KMS-11 (cell line): ENCODE data around the gene KRT35.

Experiments
- H2AFZ ChIP-seq: fragments of 200-600 bp; sonication (generic); 2 replicates; pipeline ENCODE4 v1.6.1; 2016; ENCODE audit warnings: antibody characterized with exemption, mixed run types, low read depth
- H3K27ac ChIP-seq: fragments of 200-600 bp; sonication (generic); 2 replicates; pipeline ENCODE4 v1.6.1; 2016; ENCODE audit warnings: mild to moderate bottlenecking, mixed run types
- H3K27me3 ChIP-seq: fragments of 200-600 bp; sonication (generic); 2 replicates; pipeline ENCODE4 v1.6.1; 2017; ENCODE audit warnings: mild to moderate bottlenecking, low read depth, mixed run types, moderate library complexity; ENCODE audit not compliant: insufficient read depth
- H3K36me3 ChIP-seq: fragments of 200-600 bp; sonication (generic); 2 replicates; pipeline ENCODE4 v1.6.1; 2017; ENCODE audit warnings: mild to moderate bottlenecking, mixed run types; ENCODE audit not compliant: insufficient read depth
- H3K4me1 ChIP-seq: fragments of 200-600 bp; sonication (generic); 2 replicates; pipeline ENCODE4 v1.6.1; 2016; ENCODE audit warnings: mild to moderate bottlenecking, low read depth, mixed run types; ENCODE audit not compliant: poor library complexity, severe bottlenecking
- H3K4me2 ChIP-seq: fragments of 200-600 bp; sonication (generic); 2 replicates; pipeline ENCODE4 v1.7.0; 2016; ENCODE audit warnings: mild to moderate bottlenecking, mixed run types
- H3K4me3 ChIP-seq: fragments of 200-600 bp; sonication (generic); IDR thresholded peaks from 2 replicates; pipeline ENCODE4 v1.6.1; 2017; ENCODE audit warnings: low read depth, low read length, mixed read lengths; ENCODE audit not compliant: insufficient read depth
- H3K79me2 ChIP-seq: fragments of 200-600 bp; sonication (generic); 2 replicates; pipeline ENCODE4 v1.6.1; 2016; ENCODE audit warnings: low read depth, mixed run types; ENCODE audit not compliant: insufficient read depth
- H3K9ac ChIP-seq: fragments of 200-600 bp; sonication (generic); 2 replicates; pipeline ENCODE4 v1.6.1; 2016; ENCODE audit warnings: mild to moderate bottlenecking, mixed run types
- H4K20me1 ChIP-seq: fragments of 200-600 bp; sonication (generic); 2 replicates; pipeline ENCODE4 v1.6.1; 2016; ENCODE audit warnings: mild to moderate bottlenecking, mixed run types; ENCODE audit not compliant: insufficient read depth
- CTCF ChIP-seq: fragments of 200-600 bp; sonication (generic); conservative IDR thresholded peaks from 2 replicates; pipeline ENCODE4 v1.6.1; 2017; ENCODE audit warnings: low read depth, mild to moderate bottlenecking, antibody characterized with exemption, low read length, moderate library complexity, mixed read lengths

The KRT35 gene

GRCh38 chr17:41463746-41464145 is 17.2 kb downstream of the KRT35 start:
- no peaks in the 10 kb centered on the region for H3K4me1 ChIP-seq
- no peak overlapping the region for H3K4me3 ChIP-seq
- no peaks in the 10 kb centered on the region for H3K36me3 ChIP-seq
- no peak overlapping the region for H3K27ac ChIP-seq
- no peak overlapping the region for H3K9ac ChIP-seq
- no peaks in the 10 kb centered on the region for H3K27me3 ChIP-seq
- H3K4me2 ChIP-seq = no peak overlapping the region
- no peaks in the 10 kb centered on the region for H3K79me2 ChIP-seq
- no peak overlapping the region for H2AFZ ChIP-seq
- H4K20me1 ChIP-seq = no peaks in the 10 kb centered on the region
- no peak for TF ChIP-seq CTCF

GRCh38 chr17:41462705-41463104 is 18.2 kb downstream of the KRT35 start:
- Histone ChIP-seq H3K27me3 (no peaks in the 10 kb centered on the region), H4K20me1 (no peaks in the 10 kb centered on the region), H3K36me3 (no peaks in the 10 kb centered on the region), H3K9ac (no peak overlapping the region), H3K4me3 (no peak overlapping the region), H3K4me2 (no peak overlapping the region), H3K4me1 (no peaks in the 10 kb centered on the region), H3K79me2 (no peaks in the 10 kb centered on the region), H2AFZ (no peak overlapping the region), H3K27ac (no peak overlapping the region)
- TF ChIP-seq CTCF = no peak

GRCh38 chr17:41457676-41458075 is 23.3 kb downstream of the KRT35 start:
- H3K4me1 ChIP-seq = no peaks in the 10 kb centered on the region
- H3K27ac ChIP-seq = no peak overlapping the region
- no peak overlapping the region for H3K4me2 ChIP-seq
- no peaks in the 10 kb centered on the region for H3K27me3 ChIP-seq
- H3K79me2 ChIP-seq = no peaks in the 10 kb centered on the region
- no peaks in the 10 kb centered on the region for H3K36me3 ChIP-seq
- H3K9ac ChIP-seq = no peak overlapping the region
- TF ChIP-seq CTCF = no peak
- no peaks in the 10 kb centered on the region for H4K20me1 ChIP-seq
- H3K4me3 ChIP-seq = no peak overlapping the region
- no peak overlapping the region for H2AFZ ChIP-seq

GRCh38 chr17:41456204-41456603 is 24.7 kb downstream of the KRT35 start:
- Histone ChIP-seq H3K79me2 (no peaks in the 10 kb centered on the region), H2AFZ (no peak overlapping the region), H4K20me1 (no peaks in the 10 kb centered on the region), H3K27me3 (no peaks in the 10 kb centered on the region), H3K9ac (no peak overlapping the region), H3K4me3 (no peak overlapping the region), H3K27ac (no peak overlapping the region), H3K4me2 (no peak overlapping the region), H3K4me1 (no peaks in the 10 kb centered on the region), H3K36me3 (no peaks in the 10 kb centered on the region)
- TF ChIP-seq CTCF = no peak

- Histone ChIP-seq H3K9ac (no peak overlapping the region), H3K27me3 (no peaks in the 10 kb centered on the region), H3K4me2 (no peak overlapping the region), H3K4me3 (no peak overlapping the region), H4K20me1 (no peaks in the 10 kb centered on the region), H3K27ac (no peak overlapping the region), H3K36me3 (no peaks in the 10 kb centered on the region), H2AFZ (no peak overlapping the region), H3K4me1 (no peaks in the 10 kb centered on the region), H3K79me2 (no peaks in the 10 kb centered on the region)
- TF ChIP-seq CTCF = no peak
These were observed 25.7 kb downstream of the KRT35 start for GRCh38 chr17:41455236-41455635.
